CD14-positive monocyte (primary cell): Measurements from ENCODE around the gene FAM167B. TPM values are rescaled to one million over a fixed set of nuclear protein-coding genes. Genes with fewer than 3 reads are reported as not detected.

Experiments
- DNase-seq, 3 donors: peaks; one replicate each; pipeline ENCODE4 v3.0.0-alpha.2; 2011 to 2022
- H2AFZ ChIP-seq: 2 replicates; pipeline ENCODE4 v1.6.0; 2012; ENCODE audit warnings: mild to moderate bottlenecking, low read depth, low read length, inconsistent platforms; ENCODE audit not compliant: insufficient read depth, poor library complexity, severe bottlenecking
- H3K27ac ChIP-seq, 2 donors: 1 replicate in 1 of 2; 2 replicates in 1 of 2; pipeline ENCODE4 v1.5.1; 2012 to 2013; ENCODE audit warnings: low read length in 2 of 2, control low read depth in 1 of 2, inconsistent platforms in 1 of 2, low read depth in 1 of 2, mild to moderate bottlenecking in 1 of 2
- H3K27me3 ChIP-seq, 2 donors: one replicate each; pipeline versions ENCODE4 v1.6.0 to v1.6.1; 2011 to 2013; ENCODE audit warnings: low read length in 2 of 2; ENCODE audit not compliant: control insufficient read depth in 2 of 2, insufficient read depth in 2 of 2
- H3K36me3 ChIP-seq, 2 donors: replicated peaks in 1 of 2; 1 replicate in 1 of 2; 2 replicates in 1 of 2; pipeline versions ENCODE4 v1.5.1 to v1.6.1; 2012 to 2013; ENCODE audit warnings: low read length in 2 of 2, control low read depth in 1 of 2, inconsistent platforms in 1 of 2, mild to moderate bottlenecking in 1 of 2; ENCODE audit not compliant: insufficient read depth in 2 of 2, control insufficient read depth in 1 of 2
- H3K4me1 ChIP-seq, 2 donors: 1 replicate in 1 of 2; 2 replicates in 1 of 2; pipeline versions ENCODE4 v1.5.1 to v1.6.1; 2012 to 2013; ENCODE audit warnings: low read length in 2 of 2, control low read depth in 1 of 2, inconsistent platforms in 1 of 2, mild to moderate bottlenecking in 1 of 2, moderate library complexity in 1 of 2; ENCODE audit not compliant: insufficient read depth in 2 of 2, control insufficient read depth in 1 of 2
- H3K4me2 ChIP-seq: replicated peaks from 2 replicates; pipeline ENCODE3; 2012; ENCODE audit warnings: low read length, moderate library complexity, mild to moderate bottlenecking; ENCODE audit not compliant: poor library complexity, severe bottlenecking; ENCODE audit errors: extremely low read depth
- H3K4me3 ChIP-seq, 3 experiments: fragments of 200-600 bp in 1 of 3; sonication (generic) in 1 of 3; replicated peaks in 1 of 3; 1 replicate in 2 of 3; 2 replicates in 1 of 3; pipeline ENCODE4 v1.5.1; 2011 to 2013; ENCODE audit warnings: low read length in 3 of 3, mild to moderate bottlenecking in 3 of 3, control low read depth in 2 of 3, low read depth in 2 of 3, inconsistent platforms in 1 of 3, moderate library complexity in 1 of 3
- H3K79me2 ChIP-seq: 2 replicates; pipeline ENCODE4 v1.6.0; 2012; ENCODE audit warnings: mild to moderate bottlenecking, control low read depth, inconsistent platforms, low read length, moderate library complexity; ENCODE audit not compliant: insufficient read depth
- H3K9ac ChIP-seq: 2 replicates; pipeline ENCODE4 v1.6.0; 2017; ENCODE audit warnings: low read length, mild to moderate bottlenecking; ENCODE audit not compliant: insufficient read depth, poor library complexity, severe bottlenecking
- H3K9me3 ChIP-seq, 2 donors: replicated peaks in 1 of 2; 1 replicate in 1 of 2; 2 replicates in 1 of 2; pipeline versions ENCODE4 v1.5.1 to v1.6.1; 2012 to 2013; ENCODE audit warnings: low read length in 2 of 2, control low read depth in 1 of 2; ENCODE audit not compliant: control insufficient read depth in 1 of 2, insufficient read depth in 1 of 2
- H4K20me1 ChIP-seq: 2 replicates; pipeline ENCODE4 v1.6.0; 2012; ENCODE audit warnings: mild to moderate bottlenecking, low read length, control low read depth, moderate library complexity; ENCODE audit not compliant: insufficient read depth
- H3K27ac Mint-ChIP-seq, 7 donors: one replicate each; pipeline ENCODE4 v1.8.0; 2020; ENCODE audit warnings: mild to moderate bottlenecking in 7 of 7, mixed read lengths in 7 of 7, moderate library complexity in 6 of 7, inconsistent platforms in 2 of 7
- H3K27me3 Mint-ChIP-seq, 3 donors: one replicate each; pipeline ENCODE4 v1.8.0; 2021 to 2022; ENCODE audit warnings: low read depth in 3 of 3, mild to moderate bottlenecking in 3 of 3, mixed read lengths in 3 of 3, moderate library complexity in 3 of 3, inconsistent platforms in 1 of 3
- H3K36me3 Mint-ChIP-seq, 2 donors: one replicate each; pipeline ENCODE4 v1.8.0; 2020; ENCODE audit warnings: mixed read lengths in 2 of 2, inconsistent platforms in 1 of 2, mild to moderate bottlenecking in 1 of 2
- H3K4me1 Mint-ChIP-seq: one replicate; pipeline ENCODE4 v1.8.0; 2020; ENCODE audit warnings: mild to moderate bottlenecking, mixed read lengths
- H3K4me3 Mint-ChIP-seq, 2 donors: one replicate each; pipeline ENCODE4 v1.8.0; 2020; ENCODE audit warnings: mild to moderate bottlenecking in 2 of 2, mixed read lengths in 2 of 2, moderate library complexity in 1 of 2
- H3K9me3 Mint-ChIP-seq, 7 donors: one replicate each; pipeline ENCODE4 v1.8.0; 2020 to 2022; ENCODE audit warnings: mixed read lengths in 7 of 7, mild to moderate bottlenecking in 6 of 7, moderate library complexity in 6 of 7, inconsistent platforms in 2 of 7
- WGBS: methylation state at CpG from one replicate; pipeline ENCODE4 v1.1.5; 2013; ENCODE audit warnings: missing lambda C conversion rate; ENCODE audit not compliant: insufficient coverage; 5-methylcytosine and 5-hydroxymethylcytosine counted together
- intact Hi-C, 2 donors: fragments of 100-400 bp; cut with micrococcal nuclease; formaldehyde crosslinking; loops; one replicate each; pipeline versions ENCODE4 v1.15.0 to v1.15.1; 2023
- polyA plus RNA-seq, 3 donors: library from polyadenylated mRNA; depleted of rRNA in 1 of 3; unstranded in 2 of 3; stranded (reverse) in 1 of 3; fragments of 300-500 nt in 2 of 3; fragments of >200 nt in 1 of 3; fragmentation: Illumina TruSeq in 2 of 3; gene quantifications; 1 replicate in 2 of 3; 2 replicates in 1 of 3; pipeline ENCODE4 v1.2.3, GENCODE V29; 2012 to 2021
- TF ChIP-seq, protein P1 (sequence below): fragments of 200-600 bp; IDR thresholded peaks from one replicate; pipeline ENCODE4 v1.8.0; 2022; ENCODE audit warnings: antibody characterized with exemption, mild to moderate bottlenecking

FAM167B gene
- polyA plus RNA-seq, 3 donors = not detected

DNA sequence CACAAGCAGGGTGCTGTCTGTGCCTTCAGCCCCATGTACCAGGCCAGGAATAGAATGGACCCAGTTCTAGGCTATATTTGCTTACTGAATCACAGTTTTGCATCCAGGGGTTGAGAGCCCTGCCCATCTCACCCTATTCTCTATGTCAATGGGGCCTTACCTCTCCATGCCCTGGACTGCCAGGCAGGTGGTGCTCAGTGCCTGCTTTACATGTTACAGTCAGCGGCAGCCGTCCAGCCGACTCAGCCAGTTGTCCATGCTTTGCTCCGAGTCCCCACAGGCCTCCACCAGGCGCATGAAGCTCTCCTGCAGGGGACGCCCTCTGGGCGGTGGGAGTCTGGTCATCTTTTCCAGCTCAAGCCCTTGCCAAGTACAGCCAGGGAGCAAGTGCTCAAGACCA, 12.2 kb upstream of the FAM167B start:
- intact Hi-C loops = no loop called here
- H3K79me2 ChIP-seq = no peaks in the 10 kb centered on the region
- H3K27me3 ChIP-seq = peaks cover 0 to 10% of the 10 kb centered on the region in 2 donors
- H3K36me3 Mint-ChIP-seq = peaks cover 22 to 28% of the 10 kb centered on the region in 2 donors
- peaks cover 21 to 26% of the 10 kb centered on the region in 2 donors for H3K36me3 ChIP-seq
- H4K20me1 ChIP-seq = no peaks in the 10 kb centered on the region
- no peak overlapping the region for H3K9ac ChIP-seq
- 97% methylated on average over 7 of the region's 7 CpGs for WGBS
- H3K4me3 ChIP-seq = no peak overlapping the region
- H3K27ac ChIP-seq = no peak overlapping the region
- no peaks in the 10 kb centered on the region for H3K9me3 Mint-ChIP-seq
- no peak overlapping the region for H3K4me3 Mint-ChIP-seq
- no peak overlapping the region for H2AFZ ChIP-seq
- no peak overlapping the region for H3K4me2 ChIP-seq
- H3K4me1 Mint-ChIP-seq = no peaks in the 10 kb centered on the region
- TF ChIP-seq, protein P1, sequence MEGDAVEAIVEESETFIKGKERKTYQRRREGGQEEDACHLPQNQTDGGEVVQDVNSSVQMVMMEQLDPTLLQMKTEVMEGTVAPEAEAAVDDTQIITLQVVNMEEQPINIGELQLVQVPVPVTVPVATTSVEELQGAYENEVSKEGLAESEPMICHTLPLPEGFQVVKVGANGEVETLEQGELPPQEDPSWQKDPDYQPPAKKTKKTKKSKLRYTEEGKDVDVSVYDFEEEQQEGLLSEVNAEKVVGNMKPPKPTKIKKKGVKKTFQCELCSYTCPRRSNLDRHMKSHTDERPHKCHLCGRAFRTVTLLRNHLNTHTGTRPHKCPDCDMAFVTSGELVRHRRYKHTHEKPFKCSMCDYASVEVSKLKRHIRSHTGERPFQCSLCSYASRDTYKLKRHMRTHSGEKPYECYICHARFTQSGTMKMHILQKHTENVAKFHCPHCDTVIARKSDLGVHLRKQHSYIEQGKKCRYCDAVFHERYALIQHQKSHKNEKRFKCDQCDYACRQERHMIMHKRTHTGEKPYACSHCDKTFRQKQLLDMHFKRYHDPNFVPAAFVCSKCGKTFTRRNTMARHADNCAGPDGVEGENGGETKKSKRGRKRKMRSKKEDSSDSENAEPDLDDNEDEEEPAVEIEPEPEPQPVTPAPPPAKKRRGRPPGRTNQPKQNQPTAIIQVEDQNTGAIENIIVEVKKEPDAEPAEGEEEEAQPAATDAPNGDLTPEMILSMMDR = no peak
- H3K27ac Mint-ChIP-seq = no peak overlapping the region
- no peak for DNase-seq
- H3K9me3 ChIP-seq = no peaks in the 10 kb centered on the region
- H3K4me1 ChIP-seq = no peaks in the 10 kb centered on the region
- peaks cover 7 to 9% (median 7%) of the 10 kb centered on the region in 3 donors for H3K27me3 Mint-ChIP-seq

DNA sequence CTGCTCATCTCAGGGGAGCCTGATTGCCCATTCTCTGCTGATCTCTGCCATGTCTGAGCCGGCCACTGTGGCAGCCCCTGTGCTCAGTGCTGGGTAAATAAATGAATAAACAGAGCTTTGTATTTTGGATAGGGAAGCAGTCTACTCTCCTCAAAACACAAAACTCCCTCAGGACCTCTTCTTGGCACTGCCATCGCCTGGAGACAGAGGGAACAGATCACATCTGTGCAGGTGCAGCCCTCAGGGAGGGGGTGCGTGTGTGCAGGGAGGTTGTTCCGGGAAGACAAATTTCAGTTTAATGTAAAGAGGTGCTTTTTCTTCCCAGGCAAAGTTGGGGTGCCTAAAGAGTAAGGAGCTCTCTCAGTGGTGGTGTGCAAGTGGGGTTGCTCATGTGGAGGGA, 7.7 kb upstream of the FAM167B start:
- H3K4me1 ChIP-seq = peaks cover 20 to 29% of the 10 kb centered on the region in 2 donors
- no peak overlapping the region for H3K27ac ChIP-seq
- peaks cover 0 to 3% (median 0%) of the 10 kb centered on the region in 7 donors for H3K9me3 Mint-ChIP-seq
- H3K27me3 ChIP-seq = peaks cover 0 to 30% of the 10 kb centered on the region in 2 donors
- H3K27me3 Mint-ChIP-seq = peaks cover 24 to 33% (median 29%) of the 10 kb centered on the region in 3 donors
- peak overlapping the region in 1 of 2 donors; percentile 88 for H3K4me3 Mint-ChIP-seq
- 100% methylated on average over 2 of the region's 4 CpGs for WGBS
- H3K4me1 Mint-ChIP-seq = peaks cover 24% of the 10 kb centered on the region
- no peak overlapping the region for H3K4me2 ChIP-seq
- TF ChIP-seq, protein P1 = no peak
- no peaks in the 10 kb centered on the region for H3K79me2 ChIP-seq
- no peaks in the 10 kb centered on the region for H3K9me3 ChIP-seq
- no peaks in the 10 kb centered on the region for H3K36me3 ChIP-seq
- DNase-seq = no peak
- intact Hi-C loops = no loop called here
- no peak overlapping the region for H3K9ac ChIP-seq
- no peak overlapping the region for H2AFZ ChIP-seq
- no peak overlapping the region for H3K27ac Mint-ChIP-seq
- H3K36me3 Mint-ChIP-seq = no peaks in the 10 kb centered on the region
- no peak overlapping the region for H3K4me3 ChIP-seq
- H4K20me1 ChIP-seq = no peaks in the 10 kb centered on the region
